ENCODE measurements around the gene PLEKHA6. TPM values are rescaled to one million over a fixed set of nuclear protein-coding genes. Genes with fewer than 3 reads are reported as not detected.

The PLEKHA6 gene
- total RNA-seq, 2 experiments from 2014 or later: 0.77 to 0.97 TPM

GRCh38 chr1:204172404-204173029, 187.2 kb downstream of the PLEKHA6 start:
- Mint-ChIP-seq H3K4me3 (no peak overlapping the region), H3K9me3 (peaks cover 19% of the 10 kb centered on the region), H3K27ac (no peak overlapping the region), H3K4me1 (no peaks in the 10 kb centered on the region), H3K36me3 (peaks cover 3% of the 10 kb centered on the region), H3K27me3 (peaks cover 3% of the 10 kb centered on the region)
- DNase-seq (no peak), ATAC-seq (ENCODE audit: low read depth) (no peak)
- POLR2A ChIA-PET: no interaction called here

GRCh38 chr1:204171751-204172178, 188.0 kb downstream of the PLEKHA6 start:
- Mint-ChIP-seq H3K9me3 (peaks cover 19% of the 10 kb centered on the region), H3K36me3 (peaks cover 3% of the 10 kb centered on the region), H3K27me3 (peaks cover 3% of the 10 kb centered on the region), H3K4me1 (no peaks in the 10 kb centered on the region), H3K4me3 (no peak overlapping the region), H3K27ac (no peak overlapping the region)
- POLR2A ChIA-PET: no interaction called here
- DNase-seq (no peak), ATAC-seq (ENCODE audit: low read depth) (no peak)

- POLR2A ChIA-PET: no interaction called here
- Mint-ChIP-seq H3K4me1 (no peaks in the 10 kb centered on the region), H3K9me3 (peaks cover 19% of the 10 kb centered on the region), H3K36me3 (peaks cover 3% of the 10 kb centered on the region), H3K27ac (no peak overlapping the region), H3K4me3 (no peak overlapping the region), H3K27me3 (peaks cover 3% of the 10 kb centered on the region)
- ATAC-seq (ENCODE audit: low read depth) (no peak), DNase-seq (no peak)
These were observed 189.1 kb downstream of the PLEKHA6 start for GRCh38 chr1:204170494-204171155.

- peaks cover 3% of the 10 kb centered on the region for H3K27me3 Mint-ChIP-seq
- peaks cover 19% of the 10 kb centered on the region for H3K9me3 Mint-ChIP-seq
- H3K36me3 Mint-ChIP-seq: peaks cover 3% of the 10 kb centered on the region
- no peak overlapping the region for H3K4me3 Mint-ChIP-seq
- no peak overlapping the region for H3K27ac Mint-ChIP-seq
- H3K4me1 Mint-ChIP-seq: no peaks in the 10 kb centered on the region
- no peak for DNase-seq
- no peak for ATAC-seq (ENCODE audit: low read depth)
- POLR2A ChIA-PET: no interaction called here
These were observed 189.9 kb downstream of the PLEKHA6 start for GRCh38 chr1:204169858-204170257.

Other genes starting within 250 kb of the PLEKHA6 start
- gene ETNK2, start 207.9 kb downstream of the PLEKHA6 start, total RNA-seq: 1 to 10 TPM in 1 of 2 experiments, under 1 TPM in 1; 0.75 to 1.5 TPM
- gene REN, start 193.6 kb downstream of the PLEKHA6 start, total RNA-seq: not detected
- gene KISS1, start 163.4 kb downstream of the PLEKHA6 start, total RNA-seq: not detected
- not detected for gene GOLT1A, start 145.9 kb downstream of the PLEKHA6 start, total RNA-seq
- 10 to 100 TPM; 77.5 to 77.8 TPM for gene PPP1R15B, start 51.9 kb upstream of the PLEKHA6 start, total RNA-seq
- 10 to 100 TPM; 37.1 to 41.8 TPM for gene PIK3C2B, start 134.9 kb upstream of the PLEKHA6 start, total RNA-seq
- 100 to 1,000 TPM; 118 to 143 TPM for gene MDM4, start 156.5 kb upstream of the PLEKHA6 start, total RNA-seq